ENCODE data around the gene PRKACB. TPM values are rescaled to one million over a fixed set of nuclear protein-coding genes. Genes with fewer than 3 reads are reported as not detected.
"Not testable (repeated sequence)": the region's sequence is repeated elsewhere in the genome, so short reads cannot be mapped to it uniquely, and the experiment has no call there.

Gene PRKACB
- total RNA-seq, 4 donors from 2014 or later = 18.7 to 23.5 (median 21.2) TPM

DNA sequence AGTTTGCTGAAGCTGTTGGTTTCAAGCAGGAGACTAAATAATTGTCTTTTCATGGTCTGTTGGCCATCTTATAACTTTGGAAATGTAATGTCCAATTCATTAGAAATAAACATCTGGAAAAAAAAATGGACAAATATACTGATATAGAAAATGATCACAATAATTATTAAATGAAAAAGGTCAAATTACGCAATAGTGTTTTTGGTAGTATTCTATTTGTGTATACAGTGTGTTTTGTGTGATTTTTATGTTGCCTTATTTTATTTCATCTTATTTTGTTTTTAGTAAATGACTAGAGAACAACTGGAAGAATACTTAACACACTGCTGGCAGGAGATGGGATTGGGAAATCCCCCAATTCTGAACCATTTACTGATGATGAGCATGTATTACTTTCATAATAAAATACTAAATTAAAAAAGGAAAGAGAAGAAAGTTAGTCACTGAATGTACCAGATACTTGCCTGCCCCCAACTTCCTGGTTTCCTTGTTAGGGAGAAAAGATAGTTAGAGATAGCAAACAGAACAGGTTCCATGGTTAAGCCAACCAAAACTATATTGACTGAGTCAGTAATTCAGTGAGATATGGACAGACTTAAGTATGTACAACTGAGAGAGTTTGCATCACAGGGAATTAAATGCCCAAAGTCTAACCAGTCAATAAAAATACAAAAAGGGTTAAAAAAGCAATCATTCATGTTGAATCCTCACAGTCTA, 133.4 kb downstream of the PRKACB start:
- DNase-seq (ENCODE audit: low spot score) (no peak), ATAC-seq (ENCODE audit: low FRiP score) (no peak)
- TF ChIP-seq, protein P1, sequence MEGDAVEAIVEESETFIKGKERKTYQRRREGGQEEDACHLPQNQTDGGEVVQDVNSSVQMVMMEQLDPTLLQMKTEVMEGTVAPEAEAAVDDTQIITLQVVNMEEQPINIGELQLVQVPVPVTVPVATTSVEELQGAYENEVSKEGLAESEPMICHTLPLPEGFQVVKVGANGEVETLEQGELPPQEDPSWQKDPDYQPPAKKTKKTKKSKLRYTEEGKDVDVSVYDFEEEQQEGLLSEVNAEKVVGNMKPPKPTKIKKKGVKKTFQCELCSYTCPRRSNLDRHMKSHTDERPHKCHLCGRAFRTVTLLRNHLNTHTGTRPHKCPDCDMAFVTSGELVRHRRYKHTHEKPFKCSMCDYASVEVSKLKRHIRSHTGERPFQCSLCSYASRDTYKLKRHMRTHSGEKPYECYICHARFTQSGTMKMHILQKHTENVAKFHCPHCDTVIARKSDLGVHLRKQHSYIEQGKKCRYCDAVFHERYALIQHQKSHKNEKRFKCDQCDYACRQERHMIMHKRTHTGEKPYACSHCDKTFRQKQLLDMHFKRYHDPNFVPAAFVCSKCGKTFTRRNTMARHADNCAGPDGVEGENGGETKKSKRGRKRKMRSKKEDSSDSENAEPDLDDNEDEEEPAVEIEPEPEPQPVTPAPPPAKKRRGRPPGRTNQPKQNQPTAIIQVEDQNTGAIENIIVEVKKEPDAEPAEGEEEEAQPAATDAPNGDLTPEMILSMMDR (IDR thresholded peaks at IDR 0.05) = no peak

DNA sequence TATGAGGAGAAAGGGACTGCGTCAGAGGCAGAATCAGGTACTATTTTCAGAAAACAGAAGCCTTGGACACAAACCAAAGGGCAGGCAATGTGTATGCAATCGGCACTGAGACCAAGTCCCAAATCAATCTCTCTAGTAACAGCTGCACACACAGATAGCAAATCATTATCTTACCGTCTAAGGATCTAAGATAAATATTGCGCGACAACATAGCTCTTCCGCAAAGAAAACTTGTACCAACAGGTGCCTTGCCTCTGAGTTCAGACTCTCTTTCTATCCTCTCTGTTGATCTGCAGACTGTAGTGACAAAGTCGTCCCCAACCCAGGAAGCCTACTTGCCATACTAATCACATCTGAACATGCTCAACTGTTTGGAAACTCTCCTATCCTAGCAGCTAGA, 134.8 kb downstream of the PRKACB start:
- ATAC-seq (ENCODE audit: low FRiP score) (no peak), DNase-seq (ENCODE audit: low spot score) (no peak)
- TF ChIP-seq, protein P1 (IDR thresholded peaks at IDR 0.05) = no peak

DNA sequence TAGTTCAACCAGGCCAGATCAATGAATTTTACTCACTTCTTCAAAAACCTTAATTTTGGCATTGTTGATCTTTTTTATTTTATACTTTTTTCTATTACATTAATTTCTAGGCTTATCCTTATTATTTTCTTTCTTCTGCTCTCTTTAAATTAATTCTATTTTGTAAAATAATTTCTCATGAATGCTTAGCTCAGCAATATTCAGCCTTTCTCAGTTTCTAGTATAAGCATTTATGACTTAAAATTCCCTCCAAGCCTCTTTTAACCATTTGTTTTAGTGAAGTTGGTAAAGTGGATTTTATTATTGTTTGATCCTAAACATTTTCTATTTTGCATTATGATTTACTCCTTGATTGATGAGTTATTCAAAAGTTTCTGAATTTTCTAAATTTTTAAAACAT, 136.8 kb downstream of the PRKACB start:
- ATAC-seq (ENCODE audit: low FRiP score) (no peak), DNase-seq (ENCODE audit: low spot score) (no peak)
- TF ChIP-seq, protein P1 (IDR thresholded peaks at IDR 0.05) = no peak

DNA sequence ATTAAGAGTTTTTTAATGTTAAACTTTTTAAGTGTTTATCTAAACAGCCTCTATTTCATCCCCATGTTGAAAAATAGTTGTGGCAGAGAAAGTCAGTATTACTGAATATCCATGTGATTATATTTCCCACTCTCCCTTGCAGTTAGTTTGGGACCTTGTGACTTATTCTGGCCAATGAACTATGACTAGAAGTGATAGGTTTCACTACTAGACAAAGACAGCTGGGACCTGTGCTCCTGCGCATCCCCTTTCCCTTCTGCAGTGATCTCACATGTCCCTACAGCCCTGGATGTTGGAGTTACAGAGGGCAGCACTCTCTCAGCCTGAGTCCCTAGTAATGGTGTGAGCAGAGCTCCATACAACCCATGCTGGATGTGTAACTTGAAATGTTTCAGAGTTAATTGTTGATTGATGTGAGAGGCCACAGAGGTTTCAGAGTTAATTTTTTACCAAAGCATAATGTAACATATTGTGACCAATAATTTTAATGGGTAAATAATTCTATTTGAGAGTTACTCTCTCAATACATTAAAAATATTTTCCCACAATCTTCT, 138.8 kb downstream of the PRKACB start:
- TF ChIP-seq, protein P1 (IDR thresholded peaks at IDR 0.05) = no peak
- DNase-seq (ENCODE audit: low spot score) (no peak), ATAC-seq (ENCODE audit: low FRiP score) (no peak)

DNA sequence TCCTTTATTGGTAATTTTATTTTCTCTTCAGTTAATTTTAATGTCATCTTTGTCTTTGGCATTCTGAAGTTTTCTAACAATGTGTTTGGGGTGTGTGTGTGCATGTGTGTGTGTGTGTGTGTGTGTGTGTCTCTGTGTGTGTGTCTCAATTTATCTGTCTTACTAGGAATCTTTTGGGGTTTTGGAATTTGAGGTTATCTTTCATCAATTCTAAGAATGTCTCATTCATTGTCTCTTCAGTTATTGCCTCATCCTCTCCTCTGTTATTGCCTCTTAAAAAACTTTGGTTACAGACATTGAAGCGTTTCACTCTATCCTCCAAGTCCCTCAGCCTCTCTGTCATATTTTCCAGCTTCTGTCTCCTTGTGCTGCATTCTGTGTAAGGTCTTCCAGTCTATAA, 139.3 kb downstream of the PRKACB start:
- ATAC-seq (ENCODE audit: low FRiP score) (no peak), DNase-seq (ENCODE audit: low spot score) (no peak)
- TF ChIP-seq, protein P1 (IDR thresholded peaks at IDR 0.05) = no peak

DNA sequence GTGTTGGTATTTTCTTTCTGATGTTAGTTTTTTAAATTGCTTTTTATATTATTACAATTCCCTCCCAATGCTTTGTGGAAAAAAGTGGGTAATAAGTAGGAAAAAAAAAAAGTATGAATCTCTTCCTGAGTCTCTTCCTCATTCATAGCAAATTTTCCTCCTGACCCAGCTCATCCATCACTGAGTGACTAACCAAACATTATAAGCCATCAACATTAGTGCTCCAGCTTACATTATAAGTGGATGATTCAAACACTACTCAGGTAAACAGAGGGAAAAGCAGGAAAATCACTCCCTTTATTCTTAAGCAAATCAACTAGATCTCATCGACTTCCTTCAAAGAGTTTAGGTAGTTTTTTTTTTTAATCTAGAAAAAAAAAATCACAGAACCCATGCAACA, 142.0 kb downstream of the PRKACB start:
- DNase-seq (ENCODE audit: low spot score) (no peak), ATAC-seq (ENCODE audit: low FRiP score) (no peak)
- TF ChIP-seq, protein P1 (IDR thresholded peaks at IDR 0.05) = no peak

DNA sequence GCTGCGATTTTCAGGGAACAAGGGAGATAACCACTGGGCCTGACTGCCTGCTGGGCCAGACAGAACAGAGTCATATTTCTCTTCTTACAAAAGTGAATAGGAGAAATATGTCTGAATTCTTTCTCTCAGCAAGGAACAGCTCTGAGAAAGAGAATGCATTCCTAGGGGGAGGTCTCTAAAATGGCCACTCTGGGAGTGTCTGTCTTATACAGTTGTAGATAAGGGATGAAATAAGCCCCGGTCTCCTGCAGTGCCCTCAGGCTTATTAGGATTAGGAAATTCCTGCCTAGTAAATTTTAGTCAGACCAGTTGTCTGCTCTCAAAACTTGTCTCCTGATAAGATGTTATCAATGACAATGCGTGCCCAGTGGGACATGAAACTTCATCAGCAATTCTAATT, 143.3 kb downstream of the PRKACB start:
- ATAC-seq (ENCODE audit: low FRiP score); DNase-seq (ENCODE audit: low spot score): not testable (repeated sequence)

Small RNAs within 50 kb of the gene (small RNA-seq; reads per million reads assigned to genes)
- not detected for gene AL450063.1
- gene RF00410 = not detected

Other genes with a start within 250 kb of the PRKACB start
- 1 to 10 TPM; 3.1 to 9.1 (median 6.6) TPM for gene TTLL7, start 145.1 kb upstream of the PRKACB start, total RNA-seq
- gene SAMD13, start 157.4 kb downstream of the PRKACB start, total RNA-seq = 1 to 10 TPM in 1 of 4 donors, under 1 TPM in 2, not detected in 1; 0.63 to 1.3 (median 0.72) TPM

Data from omental fat pad (tissue), 4 donors.